ENCODE data around the gene PRG2. TPM values are rescaled to one million over a fixed set of nuclear protein-coding genes. Genes with fewer than 3 reads are reported as not detected.

The PRG2 gene
- polyA plus RNA-seq, 2 of the 4 experiments (the other 2 are of a cell fraction), result not detected

- CTCF ChIA-PET, result interaction anchor here (0.7 to 3.2 kb wide), 4 partner anchors 21 to 78 kb away, joined by 3 to 10 read pairs (median 4); no protein-coding TSS in a partner anchor
- Histone ChIP-seq H3K4me3 (no peak overlapping the region), H3K4me1 (peaks cover 17% of the 10 kb centered on the region; the same call in 2 of the 3 replicates), H3K27ac (no peak overlapping the region), H3K4me2 (no peak overlapping the region), H3K9me3 (no peaks in the 10 kb centered on the region)
- FAIRE-seq (no peak), DNase-seq (ENCODE audit: low read depth in 1 of 2, low spot score in 1 of 2) (peak in 1 of 2 experiments; percentile 48), ATAC-seq (peak in 1 of 2 experiments; percentile 44; a peak in 3 of 6 replicates)
- 15% methylated on average over 10 of the region's 10 CpGs for WGBS (ENCODE audit: missing lambda C conversion rate)
- TF ChIP-seq REST (IDR thresholded peaks at IDR 0.05) (peak; percentile 97), HOXB13 (CRISPR knock-in tag; IDR thresholded peaks at IDR 0.05; ENCODE audit: low read depth) (no peak), EHMT2 (IDR thresholded peaks at IDR 0.05; ENCODE audit: low read depth) (peak; percentile 98), ATOH8 (CRISPR knock-in tag; IDR thresholded peaks at IDR 0.05; ENCODE audit: low read depth) (no peak), HES2 (IDR thresholded peaks at IDR 0.05) (no peak)
- POLR2A ChIA-PET, result no interaction called here
These were observed 10.7 kb downstream of the PRG2 start for GRCh38 chr11:57379732-57380131.

- no peaks in the 10 kb centered on the region for H3K9me3 ChIP-seq
- peak overlapping the region; percentile 27; the same call in 2 of the 3 replicates for H3K4me2 ChIP-seq
- peaks cover 17% of the 10 kb centered on the region; the same call in 2 of the 3 replicates for H3K4me1 ChIP-seq
- ATAC-seq (peak in 1 of 2 experiments; percentile 19; a peak in 2 of 6 replicates), FAIRE-seq (no peak), DNase-seq (ENCODE audit: low read depth in 1 of 2, low spot score in 1 of 2) (no peak)
- TF ChIP-seq CBX2 (IDR thresholded peaks at IDR 0.05; ENCODE audit: borderline replicate concordance, low read depth) (no peak), ATOH8 (CRISPR knock-in tag; IDR thresholded peaks at IDR 0.05; ENCODE audit: low read depth) (no peak), HEYL (CRISPR knock-in tag; IDR thresholded peaks at IDR 0.05) (no peak), SREBF2 (IDR thresholded peaks at IDR 0.05) (no peak), RAD21 (conservative IDR thresholded peaks at IDR 0.05 in 1 of 2, IDR thresholded peaks at IDR 0.05 in 1 of 2) (no peak), PHF8 (IDR thresholded peaks at IDR 0.05; ENCODE audit: borderline replicate concordance, low read depth) (no peak), MAZ (IDR thresholded peaks at IDR 0.05; ENCODE audit: borderline replicate concordance, low read depth, low read length) (no peak)
- H3K4me3 ChIP-seq, result no peak overlapping the region
- CTCF ChIA-PET, result interaction anchor here (3.2 kb wide), 1 partner anchor 79 kb away, joined by 10 read pairs; no protein-coding TSS in a partner anchor
- POLR2A ChIA-PET, result no interaction called here
- no peak overlapping the region for H3K27ac ChIP-seq
These were observed 12.3 kb downstream of the PRG2 start for GRCh38 chr11:57378186-57378585.

- WGBS (ENCODE audit: missing lambda C conversion rate), result 51% methylated on average over 5 of the region's 5 CpGs
- Histone ChIP-seq H3K4me3 (no peak overlapping the region), H3K4me2 (no peak overlapping the region), H3K9me3 (no peaks in the 10 kb centered on the region), H3K4me1 (peaks cover 17% of the 10 kb centered on the region; the same call in 2 of the 3 replicates), H3K27ac (no peak overlapping the region)
- no peak for DNase-seq (ENCODE audit: low read depth in 1 of 2, low spot score in 1 of 2)
- ChIA-PET CTCF (interaction anchor here (3.2 kb wide), 1 partner anchor 81 kb away, joined by 10 read pairs; no protein-coding TSS in a partner anchor), POLR2A (no interaction called here)
- no peak; a peak in 1 of 6 replicates for ATAC-seq
- no peak for FAIRE-seq
- TF ChIP-seq EHF (CRISPR knock-in tag; IDR thresholded peaks at IDR 0.05), result no peak
- TF ChIP-seq CHD2 (IDR thresholded peaks at IDR 0.05; ENCODE audit: low read length, partially characterized antibody), result no peak
- no peak for TF ChIP-seq EP300 (IDR thresholded peaks at IDR 0.05)
- no peak for TF ChIP-seq JUN (IDR thresholded peaks at IDR 0.05)
- TF ChIP-seq FOXS1 (CRISPR knock-in tag; IDR thresholded peaks at IDR 0.05), result no peak
- TF ChIP-seq ZFP36 (IDR thresholded peaks at IDR 0.05; ENCODE audit: borderline replicate concordance, partially characterized antibody), result no peak
- no peak for TF ChIP-seq HOXB13 (CRISPR knock-in tag; IDR thresholded peaks at IDR 0.05; ENCODE audit: low read depth)
- TF ChIP-seq ELK1 (IDR thresholded peaks at IDR 0.05; ENCODE audit: low read depth, low read length), result no peak
- TF ChIP-seq TFCP2L1 (CRISPR knock-in tag; IDR thresholded peaks at IDR 0.05), result no peak
- no peak for TF ChIP-seq MYC (IDR thresholded peaks at IDR 0.05; ENCODE audit: borderline replicate concordance, low read length)
- TF ChIP-seq ESRRA (IDR thresholded peaks at IDR 0.05; ENCODE audit: borderline replicate concordance, low read length), result no peak
- no peak for TF ChIP-seq CEBPB (IDR thresholded peaks at IDR 0.05)
- no peak for TF ChIP-seq MAZ (IDR thresholded peaks at IDR 0.05; ENCODE audit: borderline replicate concordance, low read depth, low read length)
- TF ChIP-seq FOSL2 (IDR thresholded peaks at IDR 0.05), result no peak
- no peak for TF ChIP-seq FOSL2 (CRISPR knock-in tag; IDR thresholded peaks at IDR 0.05)
These were observed 13.3 kb downstream of the PRG2 start for GRCh38 chr11:57377107-57377506.

All from A549 (cell line).